ENCODE measurements around the gene MAP1S. TPM values are rescaled to one million over a fixed set of nuclear protein-coding genes. Genes with fewer than 3 reads are reported as not detected.

The MAP1S gene
- total RNA-seq, 2 donors from 2014 or later: 26.8 to 31.2 TPM

GRCh38 chr19:17682273-17682672 is 37.0 kb upstream of the MAP1S start:
- H3K4me1 ChIP-seq: peaks cover 0 to 31% of the 10 kb centered on the region in 2 donors
- no peak overlapping the region for H3K27ac ChIP-seq
- no peaks in the 10 kb centered on the region for H3K36me3 ChIP-seq
- H3K4me3 ChIP-seq: no peak overlapping the region
- DNase-seq (ENCODE audit: low spot score): no peak
- H3K9me3 ChIP-seq: no peaks in the 10 kb centered on the region
- peaks cover 8 to 14% of the 10 kb centered on the region in 2 donors for H3K27me3 ChIP-seq
- TF ChIP-seq CTCF (IDR thresholded peaks at IDR 0.05): no peak

GRCh38 chr19:17683078-17683477 is 36.2 kb upstream of the MAP1S start:
- no peaks in the 10 kb centered on the region for H3K36me3 ChIP-seq
- peaks cover 11 to 18% of the 10 kb centered on the region in 2 donors for H3K27me3 ChIP-seq
- no peaks in the 10 kb centered on the region for H3K9me3 ChIP-seq
- DNase-seq (ENCODE audit: low spot score): no peak
- H3K4me1 ChIP-seq: peaks cover 0 to 38% of the 10 kb centered on the region in 2 donors
- no peak overlapping the region for H3K4me3 ChIP-seq
- TF ChIP-seq CTCF (IDR thresholded peaks at IDR 0.05): no peak
- H3K27ac ChIP-seq: no peak overlapping the region

GRCh38 chr19:17684256-17684655 is 35.0 kb upstream of the MAP1S start:
- H3K4me1 ChIP-seq: peaks cover 0 to 44% of the 10 kb centered on the region in 2 donors
- H3K9me3 ChIP-seq: no peaks in the 10 kb centered on the region
- peaks cover 16 to 18% of the 10 kb centered on the region in 2 donors for H3K27me3 ChIP-seq
- no peaks in the 10 kb centered on the region for H3K36me3 ChIP-seq
- H3K4me3 ChIP-seq: no peak overlapping the region
- H3K27ac ChIP-seq: no peak overlapping the region
- TF ChIP-seq CTCF (IDR thresholded peaks at IDR 0.05): no peak
- no peak for DNase-seq (ENCODE audit: low spot score)

GRCh38 chr19:17685451-17686022 is 33.7 kb upstream of the MAP1S start:
- Histone ChIP-seq H3K4me1 (peaks cover 0 to 32% of the 10 kb centered on the region in 2 donors), H3K9me3 (no peaks in the 10 kb centered on the region), H3K27me3 (peaks cover 16 to 18% of the 10 kb centered on the region in 2 donors), H3K27ac (no peak overlapping the region), H3K4me3 (no peak overlapping the region), H3K36me3 (no peaks in the 10 kb centered on the region)
- no peak for TF ChIP-seq CTCF (IDR thresholded peaks at IDR 0.05)
- no peak for DNase-seq (ENCODE audit: low spot score)

GRCh38 chr19:17686023-17686521 is 33.2 kb upstream of the MAP1S start:
- H3K27me3 ChIP-seq: peaks cover 16 to 18% of the 10 kb centered on the region in 2 donors
- peaks cover 0 to 32% of the 10 kb centered on the region in 2 donors for H3K4me1 ChIP-seq
- peak overlapping the region in 1 of 2 donors; percentile 22 for H3K4me3 ChIP-seq
- no peak for DNase-seq (ENCODE audit: low spot score)
- no peaks in the 10 kb centered on the region for H3K36me3 ChIP-seq
- no peak for TF ChIP-seq CTCF (IDR thresholded peaks at IDR 0.05)
- no peak overlapping the region for H3K27ac ChIP-seq
- no peaks in the 10 kb centered on the region for H3K9me3 ChIP-seq

- no peak for TF ChIP-seq CTCF (IDR thresholded peaks at IDR 0.05)
- Histone ChIP-seq H3K9me3 (no peaks in the 10 kb centered on the region), H3K4me1 (peaks cover 0 to 32% of the 10 kb centered on the region in 2 donors), H3K36me3 (no peaks in the 10 kb centered on the region), H3K4me3 (peak overlapping the region in 1 of 2 donors; percentile 22), H3K27me3 (peaks cover 16 to 18% of the 10 kb centered on the region in 2 donors), H3K27ac (no peak overlapping the region)
- DNase-seq (ENCODE audit: low spot score): no peak
Measured at GRCh38 chr19:17686592-17687024, 32.7 kb upstream of the MAP1S start.
